ENCODE data around the gene SHISA2.
"Not testable (repeated sequence)": the region's sequence is repeated elsewhere in the genome, so short reads cannot be mapped to it uniquely, and the experiment has no call there.

SHISA2 gene

DNA sequence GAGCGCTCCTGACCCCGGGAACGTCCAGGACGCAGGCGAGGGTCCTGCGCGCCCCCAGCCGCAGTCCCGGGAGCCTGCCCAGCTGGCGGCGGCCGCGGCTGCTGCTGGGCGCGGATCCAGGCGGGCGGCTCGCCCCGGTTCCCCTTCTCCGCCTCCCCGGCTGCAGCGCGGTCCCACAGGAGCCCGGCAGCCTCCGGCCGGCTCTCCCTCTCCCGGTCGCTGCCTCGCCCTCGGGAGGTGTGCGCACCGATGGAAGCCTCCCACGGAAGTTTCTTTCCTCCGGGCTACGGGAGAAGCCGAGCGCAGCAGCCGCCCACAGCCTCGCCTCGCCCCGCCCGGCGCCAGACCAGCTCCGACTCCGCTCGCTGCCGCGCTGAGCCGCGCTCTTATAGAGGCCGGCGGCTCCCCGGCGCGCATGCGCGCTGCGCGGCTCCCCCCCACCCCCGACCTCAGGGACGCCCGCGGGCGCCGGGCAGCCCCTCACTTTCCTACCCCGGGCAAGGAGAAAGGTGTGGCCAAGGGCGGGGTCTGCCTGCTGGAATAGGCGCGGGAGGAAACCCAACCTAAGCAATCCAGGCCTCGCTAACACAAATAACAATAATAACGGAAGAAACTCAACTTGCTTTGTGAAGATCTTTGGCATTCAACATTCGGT, at the start of gene SHISA2:
SHISA2 (minus strand) TSS at position 360 of the 655 bp plus-strand sequence. CDS start 1,041 bp downstream, outside the sequence.
- peak; percentile 57 for DNase-seq

DNA sequence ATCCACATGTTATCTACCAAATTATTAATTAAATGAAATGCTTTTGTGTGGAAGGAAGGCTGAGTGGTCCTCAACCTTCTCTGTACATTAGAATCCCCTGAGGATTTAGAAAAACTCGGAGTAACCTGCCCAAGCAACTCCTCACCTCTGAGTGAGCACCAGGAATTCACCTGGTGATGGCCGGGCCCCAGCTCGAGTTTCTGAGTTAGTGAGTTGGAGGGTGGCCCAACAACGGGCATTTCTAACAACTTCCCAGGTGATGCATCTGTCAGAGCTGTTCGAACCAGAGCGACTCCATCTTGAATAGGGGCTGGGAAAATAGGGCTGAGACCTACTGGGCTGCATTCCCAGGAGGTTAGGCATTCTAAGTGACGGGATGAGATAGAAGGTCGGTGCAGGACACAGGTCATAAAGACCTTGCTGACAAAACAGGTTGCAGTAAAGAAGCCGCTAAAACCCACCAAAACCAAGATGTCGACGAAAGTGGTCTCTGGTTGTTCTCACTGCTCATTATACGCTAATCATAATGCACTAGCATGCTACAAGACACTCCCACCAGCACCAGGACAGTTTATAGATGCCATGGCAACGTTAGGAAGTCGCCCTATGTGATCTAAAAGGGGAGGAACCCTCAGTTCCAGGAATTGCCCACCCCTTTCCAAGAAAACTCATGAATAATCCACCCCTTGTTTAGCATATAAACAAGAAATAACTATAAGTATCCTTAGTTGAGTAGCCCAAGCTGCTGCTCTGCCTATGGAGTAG, 44.2 kb upstream of the SHISA2 start:
- no peak for DNase-seq

DNA sequence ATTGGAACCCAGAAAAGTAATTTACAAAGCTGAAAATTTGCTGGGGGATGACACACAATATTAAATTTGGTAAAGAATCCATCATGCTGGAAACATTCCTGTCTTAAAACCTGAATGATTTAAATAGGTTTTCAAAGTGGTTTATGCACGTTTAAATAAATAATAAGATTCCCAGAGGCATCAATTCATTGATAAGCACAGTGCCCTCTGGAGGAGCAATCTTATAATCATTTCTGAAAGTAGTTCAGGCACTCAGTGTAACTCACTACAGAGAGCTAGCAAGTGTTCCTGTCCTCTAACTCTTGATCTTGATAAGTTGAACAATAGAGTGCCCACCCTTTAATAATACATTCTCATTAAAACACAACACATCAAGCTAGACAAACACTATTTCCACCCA, 43.5 kb upstream of the SHISA2 start:
- DNase-seq, result no peak

DNA sequence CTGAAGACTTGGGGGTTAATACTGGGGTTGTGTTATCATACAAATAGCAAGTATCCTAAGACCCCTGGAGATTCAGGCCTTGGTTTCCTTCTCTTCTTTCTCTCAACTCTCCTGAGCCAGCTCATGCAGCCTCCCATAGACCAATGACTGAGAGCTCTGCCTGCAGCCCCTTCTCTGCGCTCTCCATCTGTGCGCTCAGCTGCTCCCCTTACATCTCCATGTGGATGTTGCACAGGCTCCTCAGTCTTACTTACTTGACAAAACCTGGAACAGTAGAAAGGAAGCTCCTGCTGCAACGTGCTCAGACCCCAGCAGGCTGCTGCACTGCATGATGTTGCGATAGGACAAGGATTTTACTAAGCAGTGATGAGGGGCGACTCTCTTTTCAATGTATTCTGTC, 25.0 kb upstream of the SHISA2 start:
- DNase-seq, result not testable (repeated sequence)

DNA sequence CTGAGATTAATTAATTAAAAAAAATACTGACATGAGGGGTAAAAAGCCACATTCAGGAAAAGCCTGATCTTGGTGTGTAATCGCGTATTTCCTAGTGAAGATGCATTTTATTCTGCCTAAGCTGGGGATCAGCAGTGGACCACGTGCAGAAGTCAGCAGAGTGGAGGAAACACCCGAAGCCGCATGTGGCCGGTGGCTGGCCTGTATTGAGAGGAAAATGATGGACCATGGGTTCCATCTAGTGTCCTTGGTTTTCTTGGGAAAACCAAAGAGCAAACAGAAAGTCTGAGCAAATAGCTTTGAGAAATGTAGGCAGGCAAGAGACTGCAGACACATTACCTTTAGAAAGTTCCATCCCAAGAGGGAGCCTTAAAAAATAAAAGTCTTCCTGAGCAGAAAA, 23.7 kb upstream of the SHISA2 start:
- DNase-seq, result no peak

DNA sequence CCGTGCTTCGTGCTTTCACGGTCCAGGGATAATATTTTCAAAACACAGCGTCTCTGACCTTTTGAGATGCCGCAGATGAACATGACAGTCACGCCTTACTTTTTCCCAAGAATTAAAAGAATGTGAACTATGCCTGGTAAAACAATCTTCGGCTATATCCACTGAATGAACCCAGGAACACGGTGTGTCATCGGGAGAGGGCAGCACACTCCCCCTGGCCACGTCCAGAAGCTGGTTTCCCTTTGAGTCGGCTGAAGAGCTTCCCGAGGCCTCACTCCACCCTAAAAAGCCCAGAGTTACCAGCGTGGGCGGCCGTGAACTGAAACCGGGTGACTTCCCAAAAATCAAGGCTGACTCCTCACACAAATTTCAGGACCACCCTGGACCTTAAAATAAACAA, 22.9 kb upstream of the SHISA2 start:
- DNase-seq, result no peak

DNA sequence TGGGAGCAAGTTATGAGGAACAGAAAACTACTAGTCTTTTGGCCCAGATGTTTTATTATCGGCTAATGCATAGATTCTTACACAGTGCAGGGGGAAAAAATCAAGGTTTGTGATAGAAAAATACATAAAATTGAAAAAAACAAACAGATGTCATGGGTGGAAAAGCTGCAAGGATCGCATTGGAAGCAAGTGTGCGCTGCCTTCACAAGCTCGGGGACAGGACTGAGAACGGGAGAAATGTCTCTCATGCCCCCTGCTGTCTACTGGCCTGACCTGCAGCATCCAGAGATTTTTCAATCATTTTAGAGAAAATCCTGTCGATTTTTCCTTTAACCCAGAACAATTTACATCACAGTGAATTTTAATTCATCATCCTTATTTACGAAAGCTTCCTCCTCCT, 20.5 kb upstream of the SHISA2 start:
- not testable (repeated sequence) for DNase-seq

DNA sequence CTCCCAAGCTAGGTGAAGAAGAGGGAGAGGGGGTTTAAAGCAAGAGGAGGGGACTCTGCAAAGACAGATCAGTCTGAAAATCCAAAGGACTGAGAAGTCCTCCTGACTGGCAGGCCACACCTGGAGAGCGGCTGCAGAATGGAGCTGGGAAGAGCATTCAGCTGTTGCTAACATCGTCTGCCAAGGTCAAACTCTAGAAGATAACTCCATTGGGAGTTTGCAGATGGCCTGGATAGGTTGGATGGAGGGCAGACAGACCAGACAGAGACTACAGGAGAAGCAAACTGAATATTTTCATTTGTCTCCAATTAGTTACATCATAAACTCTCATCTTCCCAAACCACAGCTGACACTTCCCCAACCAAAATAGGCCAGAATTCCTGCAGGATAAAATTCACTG, 19.9 kb upstream of the SHISA2 start:
- DNase-seq, result no peak

DNA sequence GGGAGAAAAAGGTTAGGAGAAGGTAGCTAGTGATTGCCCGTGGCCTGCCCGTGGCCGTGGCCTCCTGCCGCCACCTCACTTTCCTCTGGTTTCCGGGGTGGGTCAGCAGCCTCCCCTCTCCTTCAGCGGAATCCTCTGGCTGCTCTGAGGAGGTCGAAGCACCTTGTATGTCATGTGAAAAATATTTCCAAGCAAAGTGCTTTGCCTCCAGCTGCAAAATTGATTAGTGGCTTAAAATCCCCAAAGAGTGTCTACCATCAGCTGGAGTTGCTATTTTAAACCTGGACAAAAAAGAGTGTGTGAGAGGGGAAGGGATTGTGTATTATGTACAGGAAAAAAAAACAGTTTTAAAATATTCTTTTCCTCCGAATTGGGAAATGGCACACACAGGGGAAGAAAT, 17.8 kb upstream of the SHISA2 start:
- not testable (repeated sequence) for DNase-seq

DNA sequence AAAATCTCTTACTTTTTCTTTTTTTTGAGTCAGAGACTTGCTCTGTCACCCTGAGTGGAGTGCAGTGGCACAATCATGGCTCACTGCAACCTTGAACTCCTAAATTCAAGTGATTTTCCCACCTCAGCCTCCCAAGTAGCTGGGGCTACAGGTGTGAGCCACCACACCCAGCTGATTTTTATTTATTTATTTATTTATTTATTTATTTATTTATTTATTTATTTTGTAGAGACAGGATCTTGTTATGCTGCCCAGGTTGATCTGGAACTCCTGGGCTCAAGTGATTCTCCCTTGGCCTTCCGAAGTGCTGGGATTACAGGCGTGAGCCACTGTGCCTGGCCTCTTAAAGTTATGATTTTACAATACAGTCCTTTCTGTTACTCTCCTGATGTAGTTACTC, 16.6 kb upstream of the SHISA2 start:
- not testable (repeated sequence) for DNase-seq

DNA sequence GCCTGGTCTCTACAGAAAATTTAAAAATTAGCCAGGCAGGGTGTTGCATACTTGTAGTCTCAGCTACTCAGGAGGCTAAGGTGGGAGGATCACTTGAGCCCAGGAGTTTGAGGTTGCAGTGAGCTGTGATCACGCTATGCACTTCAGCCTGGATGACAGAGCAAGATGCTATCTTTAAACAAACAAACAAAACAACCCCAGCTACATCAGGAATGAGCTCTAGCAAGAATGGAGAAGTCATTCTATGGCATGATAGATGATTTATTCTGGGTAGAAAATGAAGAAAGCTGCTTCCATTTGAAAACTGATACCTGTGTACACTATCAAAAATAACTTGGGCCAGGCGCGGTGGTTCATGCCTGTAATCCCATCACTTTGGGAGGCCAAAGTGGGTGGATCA, 15.8 kb upstream of the SHISA2 start:
- DNase-seq, result no peak

DNA sequence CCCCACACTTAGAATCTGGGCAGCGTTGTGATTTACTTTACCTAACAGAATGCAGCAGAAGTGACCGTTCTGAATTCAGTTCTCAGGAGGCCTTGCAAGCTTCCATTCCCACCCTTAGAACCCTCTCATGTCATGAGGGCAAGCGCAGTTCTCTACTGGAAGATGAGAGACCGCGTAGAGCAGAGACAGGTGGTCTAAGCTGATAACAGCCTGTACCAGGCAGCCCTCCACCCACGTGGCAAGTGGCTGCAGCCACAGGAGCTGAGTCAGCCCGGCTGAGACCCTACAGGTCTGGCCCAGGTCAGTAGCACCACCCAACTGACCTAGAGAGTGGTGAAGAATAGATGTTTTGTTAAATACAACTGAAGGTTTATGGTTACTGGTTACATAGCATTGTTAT, 14.7 kb upstream of the SHISA2 start:
- DNase-seq, result not testable (repeated sequence)

DNA sequence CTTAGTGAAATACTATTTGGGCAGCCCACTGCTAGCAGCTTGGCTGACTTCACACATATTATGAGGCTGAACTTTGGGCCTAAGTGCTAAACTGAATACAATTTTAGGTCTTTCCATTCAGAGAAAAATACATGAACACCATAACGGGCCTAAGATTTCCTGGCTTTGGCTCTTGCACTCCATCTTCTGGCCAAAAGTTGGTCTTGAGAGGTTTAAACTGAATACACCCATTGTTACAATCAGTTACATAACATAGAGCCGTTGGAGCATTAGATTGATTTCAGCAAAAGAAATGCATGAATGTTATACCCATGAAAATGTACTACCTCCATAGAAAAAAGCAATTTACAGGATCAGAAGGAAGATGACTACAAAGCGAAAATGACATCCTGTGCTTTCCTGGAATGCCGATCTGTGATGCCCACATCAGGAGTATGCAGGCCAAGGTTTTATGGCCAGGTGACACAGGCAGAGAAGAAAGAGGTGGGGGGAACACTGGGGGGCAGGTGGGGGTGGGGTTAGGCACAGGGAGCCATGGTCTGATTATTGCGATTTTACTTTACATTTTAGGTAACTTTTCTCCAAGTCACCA, 11.1 kb upstream of the SHISA2 start:
- DNase-seq, result peak; percentile 24

DNA sequence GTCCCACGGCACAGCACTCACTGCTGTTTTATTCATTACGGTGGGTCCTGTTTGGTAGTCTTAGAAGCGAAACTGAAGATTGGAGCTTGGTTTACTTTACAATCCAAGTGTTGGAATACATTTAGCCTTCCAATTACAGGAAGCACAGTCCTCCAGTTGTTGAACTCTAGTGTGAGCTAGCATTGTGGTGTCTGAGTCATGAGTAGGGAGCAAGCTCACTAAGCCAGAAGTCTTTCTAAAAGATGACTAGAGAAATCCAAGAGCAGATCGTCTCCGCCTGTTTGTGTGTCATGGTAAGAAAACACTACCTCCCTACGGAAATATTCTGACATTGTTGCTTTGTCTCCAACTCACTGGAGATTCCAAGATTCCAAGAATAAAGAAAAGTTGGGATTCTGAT, 10.1 kb upstream of the SHISA2 start:
- no peak for DNase-seq

DNA sequence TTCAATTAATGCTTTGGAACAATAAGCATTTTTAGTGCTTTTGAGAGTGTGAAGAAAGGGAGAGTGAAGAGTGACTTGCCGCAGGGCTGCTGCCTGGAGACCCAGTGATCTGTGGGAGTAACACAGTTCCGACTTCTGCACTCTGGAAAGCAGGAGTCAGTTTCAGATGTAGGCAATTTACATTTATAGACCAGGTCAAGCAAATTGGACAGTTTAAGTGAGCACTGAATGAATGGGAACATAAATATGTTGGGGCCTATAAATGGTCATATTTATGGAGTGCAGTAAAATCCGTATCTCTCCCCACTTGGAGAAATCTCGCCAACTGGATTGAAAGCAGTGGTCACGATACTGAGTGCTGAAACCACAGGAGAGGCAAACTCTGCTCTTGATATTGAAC, 9.4 kb upstream of the SHISA2 start:
- no peak for DNase-seq

DNA sequence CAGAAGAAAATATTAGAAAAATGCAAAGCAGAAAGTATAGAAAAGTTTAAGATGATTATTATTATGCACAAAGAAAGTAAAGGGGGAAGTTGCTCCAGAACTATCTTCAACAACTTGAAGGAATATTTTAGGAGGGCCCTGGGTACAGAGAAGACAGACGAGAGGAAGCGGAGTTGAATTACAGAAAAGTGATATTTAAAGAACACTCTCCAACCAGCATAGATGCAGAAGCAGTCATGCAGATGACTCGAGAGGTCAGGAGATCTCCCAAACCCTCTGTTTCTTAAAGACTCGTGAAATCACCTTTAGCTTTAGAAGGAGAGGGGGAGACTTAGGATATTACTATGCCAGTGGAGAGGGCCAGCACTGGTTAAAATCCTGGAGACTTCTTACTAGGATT, 8.5 kb upstream of the SHISA2 start:
- no peak for DNase-seq

DNA sequence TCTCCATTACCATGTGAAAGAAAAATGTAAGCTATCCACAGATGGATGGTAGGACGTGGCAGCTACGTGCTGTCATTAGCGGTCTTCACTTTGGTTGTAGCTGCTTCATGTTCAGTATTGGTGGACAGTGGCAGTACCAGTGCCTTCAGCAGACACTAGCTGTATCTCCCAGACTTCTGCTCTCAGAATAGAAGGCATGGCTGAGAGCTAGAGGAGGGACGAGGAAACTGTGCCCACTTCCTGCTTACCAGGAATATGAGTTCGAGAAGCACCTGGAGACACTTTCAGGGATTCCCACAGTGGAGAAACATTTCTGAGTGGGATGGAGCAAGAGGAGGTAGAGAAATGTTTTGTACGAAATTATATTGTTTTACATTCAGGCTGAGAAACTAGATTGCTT, 6.9 kb upstream of the SHISA2 start:
- no peak for DNase-seq

DNA sequence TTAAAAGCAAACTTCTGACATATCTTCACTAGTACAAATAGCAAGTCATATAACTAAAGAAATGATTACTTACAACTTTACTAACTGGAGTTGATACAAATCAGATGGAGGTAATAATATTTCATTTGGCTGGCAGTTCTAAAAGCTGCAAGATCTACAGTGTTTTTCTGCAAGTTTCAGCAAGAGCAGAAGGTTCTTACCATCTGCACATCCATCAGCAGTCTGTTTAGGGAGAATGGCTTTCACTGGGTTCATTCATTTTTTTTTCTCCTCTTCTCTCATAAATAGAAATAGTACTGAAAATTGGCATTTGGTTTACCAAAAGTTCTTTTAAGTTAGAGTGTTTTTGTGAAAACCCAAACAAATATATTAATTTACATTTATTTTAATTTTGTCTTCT, 3.1 kb upstream of the SHISA2 start:
- no peak for DNase-seq

DNA sequence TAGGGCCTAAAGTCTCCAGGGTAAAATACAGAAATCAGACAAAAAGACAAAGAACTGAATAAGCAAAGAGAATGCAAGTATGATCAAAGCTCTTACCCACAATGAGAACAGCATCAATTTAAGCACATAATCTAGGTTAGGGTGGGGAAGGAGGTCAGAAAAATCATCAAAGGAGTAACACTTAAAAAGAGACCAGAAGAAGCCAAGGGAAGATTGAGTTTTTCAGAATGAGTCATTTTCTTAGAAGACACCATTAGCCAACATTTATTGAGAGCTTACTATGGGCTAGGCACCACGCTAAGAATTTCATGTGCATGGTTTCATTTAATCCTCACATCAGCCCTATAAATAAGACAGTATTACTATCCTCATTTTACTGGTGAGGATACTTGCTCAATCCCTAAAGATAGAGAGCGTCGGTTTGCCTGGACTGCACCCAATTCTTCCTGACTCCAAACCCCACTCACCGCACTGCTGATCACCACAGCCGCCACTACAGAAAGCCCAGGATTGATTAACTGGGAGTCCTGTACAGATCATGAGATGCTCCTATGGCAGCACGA, 1.7 kb upstream of the SHISA2 start:
- no peak for DNase-seq

DNA sequence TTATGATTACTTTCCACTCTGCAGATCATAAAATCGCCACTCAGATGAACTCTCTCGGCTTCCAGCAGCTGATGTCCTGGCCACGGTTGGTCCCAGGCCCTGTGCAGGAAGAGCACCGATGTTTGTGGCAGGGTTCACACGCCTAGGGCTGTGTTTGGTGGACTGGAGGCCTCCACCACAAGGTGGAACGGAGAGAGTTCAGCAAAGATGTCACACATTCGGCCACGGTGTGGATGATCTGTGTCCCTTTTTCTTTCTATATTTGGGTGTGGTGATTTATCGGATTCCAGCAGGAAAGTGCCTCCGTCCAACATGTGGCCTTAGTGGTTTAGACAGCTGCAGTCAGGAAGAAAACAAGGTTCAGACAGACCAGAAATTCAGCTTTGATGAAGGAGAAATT, 521 bp upstream of the SHISA2 start:
- DNase-seq, result no peak

DNA sequence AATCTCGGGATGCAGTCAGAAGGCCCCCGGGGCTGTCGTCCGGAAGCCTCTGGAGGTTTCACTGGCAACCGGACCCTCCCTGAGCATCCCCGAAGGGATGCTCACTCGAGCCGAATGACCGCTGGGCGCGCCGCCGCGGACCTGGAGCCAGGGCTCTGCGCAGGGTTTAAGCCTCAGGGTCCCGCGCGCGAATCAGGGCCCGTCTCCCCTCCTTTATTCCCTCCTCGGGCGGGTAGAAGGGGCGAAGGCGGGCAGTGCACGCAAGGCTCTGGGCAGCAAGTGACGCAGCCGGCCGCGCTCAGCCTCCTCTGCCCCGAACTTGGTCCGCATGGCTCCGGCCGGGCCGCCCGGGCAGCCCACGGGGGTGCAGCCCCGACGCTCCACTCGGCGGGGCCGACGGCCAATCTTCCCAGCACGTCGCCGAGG, 572 bp downstream of the SHISA2 start:
- no peak for DNase-seq

DNA sequence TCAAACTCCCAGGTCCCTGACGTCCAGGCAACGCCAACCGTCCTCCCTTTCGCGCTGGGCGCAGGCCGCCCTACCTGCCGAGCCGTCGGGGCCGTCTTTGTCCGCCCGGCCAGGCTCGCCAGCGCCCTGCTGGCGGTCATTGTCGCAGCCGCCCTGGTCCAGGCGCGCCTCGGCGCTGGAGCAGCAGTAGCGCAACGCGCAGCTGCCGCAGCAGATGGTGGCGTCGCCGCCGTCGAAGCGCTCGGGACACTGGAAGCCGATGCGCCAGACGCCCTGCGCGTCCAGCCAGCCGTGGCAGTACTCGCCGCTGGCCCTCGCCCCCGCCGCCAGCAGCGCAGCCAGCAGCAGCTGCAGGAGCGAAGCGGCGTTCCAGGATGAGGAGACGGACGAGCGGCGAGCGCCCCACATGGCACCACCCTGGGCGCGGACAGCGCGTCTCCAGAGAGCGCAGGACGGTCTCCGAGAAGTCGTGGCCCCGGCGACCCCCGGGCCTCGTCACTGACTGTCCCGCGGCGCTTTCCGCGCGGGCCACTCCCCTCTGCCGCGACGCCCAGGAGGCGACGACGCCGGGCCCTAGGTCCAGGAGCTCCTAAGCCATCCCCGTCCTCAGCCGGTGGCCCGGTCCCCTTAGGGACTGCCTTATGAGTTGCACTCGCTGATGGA, 1.1 kb downstream of the SHISA2 start:
- DNase-seq, result peak; percentile 10

DNA sequence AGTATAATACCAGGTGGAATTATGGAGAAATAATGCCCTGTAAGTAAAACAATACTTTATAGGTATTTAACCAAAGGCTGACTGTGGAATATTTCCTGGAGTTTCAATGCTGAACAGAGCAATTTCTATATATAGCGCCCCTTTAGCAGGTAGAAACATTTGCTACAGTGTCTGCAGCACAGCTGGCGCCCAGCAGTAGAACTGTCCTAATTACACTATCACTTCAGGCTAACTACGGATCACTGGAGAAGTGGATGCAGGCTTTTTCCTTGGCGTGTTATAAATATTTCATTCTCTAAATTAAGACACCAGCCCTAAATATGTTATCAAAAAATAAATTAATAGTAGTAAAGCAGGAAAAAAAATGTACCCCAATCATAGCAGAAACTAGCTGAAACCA, 3.1 kb downstream of the SHISA2 start:
- DNase-seq, result peak; percentile 12

Measured in NCI-H2227 treated with DMSO at 0.1 percent for 48 hours (cell line).